SKM-1 treated with dmso at 0.1 percent for 144 hours (cell line): ENCODE data around the gene GPR34.
"Not testable (repeated sequence)": the region's sequence is repeated elsewhere in the genome, so short reads cannot be mapped to it uniquely, and the experiment has no call there.

Experiments
- DNase-seq: peaks from one replicate; lab custom pipeline; 2025; ENCODE audit not compliant: unreplicated experiment; lab: John Stamatoyannopoulos, UW

The GPR34 gene

GRCh38 chrX:41688835-41689234, at the start of gene GPR34:
GPR34 (plus strand) TSS chrX:41688973; CDS start chrX:41695634, 6,661 bp downstream.
- peak; percentile 23 for DNase-seq

- DNase-seq = not testable (repeated sequence)
Observed at GRCh38 chrX:41646201-41646600, 42.6 kb upstream of the GPR34 start.

GRCh38 chrX:41653125-41653524, 35.6 kb upstream of the GPR34 start:
- no peak for DNase-seq

- no peak for DNase-seq
Observed at GRCh38 chrX:41655101-41655500, 33.7 kb upstream of the GPR34 start.

GRCh38 chrX:41655631-41656030, 33.1 kb upstream of the GPR34 start:
- no peak for DNase-seq

GRCh38 chrX:41661366-41662095, 27.2 kb upstream of the GPR34 start:
- no peak for DNase-seq

- DNase-seq = no peak
Observed at GRCh38 chrX:41664375-41664901, 24.3 kb upstream of the GPR34 start.

GRCh38 chrX:41664908-41665307, 23.9 kb upstream of the GPR34 start:
- no peak for DNase-seq

- no peak for DNase-seq
Observed at GRCh38 chrX:41665686-41666085, 23.1 kb upstream of the GPR34 start.

GRCh38 chrX:41666251-41666650, 22.5 kb upstream of the GPR34 start:
- DNase-seq = peak; percentile 66

GRCh38 chrX:41667631-41668030, 21.1 kb upstream of the GPR34 start:
- DNase-seq = no peak

- no peak for DNase-seq
Observed at GRCh38 chrX:41670112-41670511, 18.7 kb upstream of the GPR34 start.

- DNase-seq = no peak
Observed at GRCh38 chrX:41671082-41671481, 17.7 kb upstream of the GPR34 start.

- DNase-seq = no peak
Observed at GRCh38 chrX:41672643-41673042, 16.1 kb upstream of the GPR34 start.

- not testable (repeated sequence) for DNase-seq
Observed at GRCh38 chrX:41676361-41676760, 12.4 kb upstream of the GPR34 start.

GRCh38 chrX:41677183-41678060, 11.4 kb upstream of the GPR34 start:
- no peak for DNase-seq

- DNase-seq = no peak
Observed at GRCh38 chrX:41684138-41684537, 4.6 kb upstream of the GPR34 start.

- DNase-seq = no peak
Observed at GRCh38 chrX:41684940-41685339, 3.8 kb upstream of the GPR34 start.

- peak; percentile 24 for DNase-seq
Observed at GRCh38 chrX:41686788-41687187, 2.0 kb upstream of the GPR34 start.

GRCh38 chrX:41688156-41688555, 617 bp upstream of the GPR34 start:
- peak; percentile 7 for DNase-seq

- DNase-seq = peak; percentile 1
Observed at GRCh38 chrX:41689711-41690110, 938 bp downstream of the GPR34 start.
